Adrenal gland (tissue), 5 donors: ENCODE results near the gene GSAP.
A peak's percentile ranks its signal among the peaks of the same experiment; 100 is the strongest.

Source experiments
- CTCF ChIP-seq, 6 experiments: fragments of 450-650 bp in 4 of 6; fragments of 200-600 bp in 2 of 6; sonication (generic) in 1 of 6; IDR thresholded peaks; 1 replicate in 5 of 6; 2 replicates in 1 of 6; pipeline versions ENCODE4 v1.5.1 to v1.8.0; 2016 to 2021; ENCODE audit warnings: antibody characterized with exemption in 6 of 6, mild to moderate bottlenecking in 2 of 6, moderate library complexity in 1 of 6
- POLR2A ChIP-seq, 2 donors: fragments of 450-650 bp; IDR thresholded peaks; one replicate each; pipeline ENCODE4 v1.6.1; 2017; ENCODE audit warnings: antibody characterized with exemption in 2 of 2, mild to moderate bottlenecking in 2 of 2, moderate library complexity in 1 of 2
- donor health status: DM: no; HTN: no; CAD: no.

GRCh38 chr7:77415823-77416620, at the start of gene GSAP:
- TF ChIP-seq POLR2A (IDR thresholded peaks at IDR 0.05) (peak in 1 of 2 donors; percentile 39), CTCF (IDR thresholded peaks at IDR 0.05) (no peak)
